ENCODE data around the gene CYLC1. TPM values are rescaled to one million over a fixed set of nuclear protein-coding genes. Genes with fewer than 3 reads are reported as not detected.

The CYLC1 gene
- not detected in 2 replicates for total RNA-seq

GRCh38 chrX:83860846-83861245, at the start of gene CYLC1:
Gene CYLC1, plus strand, starts transcription at chrX:83861146. Its CDS starts 37 bp downstream, at chrX:83861183.

All from smooth muscle cell of the pulmonary artery (primary cell).